Endothelial cell of umbilical vein (primary cell): ENCODE measurements around the gene FCN1. TPM values are rescaled to one million over a fixed set of nuclear protein-coding genes. Genes with fewer than 3 reads are reported as not detected.

ENCODE experiments used
- BruUV-seq: library from RNA; stranded (reverse); fragments of 400-500 nt; replicated peaks from 2 replicates; lab custom pipeline; 2021; lab: Mats Ljungman, UMichigan
- CTCF ChIA-PET: fragments of 300-600, 350-600 bp; sonication (Branson Sonifier 250); formaldehyde crosslinking; loops from one replicate; lab custom pipeline; 2021; ENCODE audit warnings: antibody characterized with exemption, inconsistent platforms; lab: Charles Lee
- POLR2A ChIA-PET: fragments of 300-600, 350-600 bp; sonication (Branson Sonifier 250); formaldehyde crosslinking; loops from one replicate; lab custom pipeline; 2021; ENCODE audit warnings: antibody characterized with exemption, inconsistent platforms; lab: Charles Lee
- DNase-seq: peaks from one replicate; pipeline ENCODE4 v3.0.0-alpha.2; 2011; ENCODE audit warnings: low read depth, low spot score
- FAIRE-seq: peaks from 2 replicates; lab custom pipeline; 2011; peaks lifted over from hg19 to GRCh38; lab: Jason Lieb, UNC
- H2AFZ ChIP-seq: 2 replicates; pipeline ENCODE4 v1.6.0; 2012; ENCODE audit warnings: low read depth, low read length, control low read depth, inconsistent platforms
- H3K27ac ChIP-seq: 2 replicates; pipeline ENCODE4 v1.5.1; 2011; ENCODE audit warnings: low read depth, mild to moderate bottlenecking, control low read depth, low read length, moderate library complexity; ENCODE audit not compliant: insufficient read depth
- H3K27me3 ChIP-seq, 2 experiments: 2 replicates each; pipeline versions ENCODE4 v1.6.0 to v1.6.1; 2011; ENCODE audit warnings: low read length in 2 of 2, mixed read lengths in 1 of 2; ENCODE audit not compliant: control insufficient read depth in 2 of 2, insufficient read depth in 2 of 2
- H3K36me3 ChIP-seq, 2 experiments: 2 replicates in 1 of 2; 3 replicates in 1 of 2; pipeline ENCODE4 v1.5.1; 2011; ENCODE audit warnings: low read length in 2 of 2, mild to moderate bottlenecking in 1 of 2, moderate library complexity in 1 of 2; ENCODE audit not compliant: control insufficient read depth in 2 of 2, insufficient read depth in 2 of 2; ENCODE audit errors: extremely low read depth in 1 of 2
- H3K4me1 ChIP-seq: 3 replicates; pipeline ENCODE4 v1.5.1; 2011; ENCODE audit warnings: mild to moderate bottlenecking, low read length; ENCODE audit not compliant: control insufficient read depth, insufficient read depth; ENCODE audit errors: extremely low read depth
- H3K4me2 ChIP-seq: 2 replicates; pipeline ENCODE4 v1.6.1; 2011; ENCODE audit warnings: low read length, control low read depth, mixed read lengths; ENCODE audit not compliant: insufficient read depth
- H3K4me3 ChIP-seq, 3 experiments: fragments of 200-600 bp in 1 of 3; sonication (generic), shearing (Covaris generic) in 1 of 3; replicated peaks in 1 of 3; 2 replicates each; pipeline ENCODE4 v1.5.1; 2011 to 2016; ENCODE audit warnings: control low read depth in 3 of 3, low read length in 3 of 3, mild to moderate bottlenecking in 2 of 3, inconsistent platforms in 1 of 3, low read depth in 1 of 3, moderate library complexity in 1 of 3; ENCODE audit not compliant: insufficient read depth in 1 of 3
- H3K79me2 ChIP-seq: 2 replicates; pipeline ENCODE4 v1.6.0; 2012; ENCODE audit warnings: low read length, inconsistent platforms; ENCODE audit not compliant: control insufficient read depth, insufficient read depth
- H3K9ac ChIP-seq: replicated peaks from 2 replicates; pipeline ENCODE3; 2011; ENCODE audit warnings: low read length, control low read depth; ENCODE audit not compliant: insufficient read depth; ENCODE audit errors: extremely low read depth
- H3K9me1 ChIP-seq: replicated peaks from 3 replicates; pipeline ENCODE4 v1.6.0; 2011; ENCODE audit warnings: mild to moderate bottlenecking, low read length; ENCODE audit not compliant: control insufficient read depth, insufficient read depth; ENCODE audit errors: extremely low read depth
- H3K9me3 ChIP-seq: replicated peaks from 2 replicates; pipeline ENCODE4 v1.5.1; 2012; ENCODE audit warnings: low read length, inconsistent platforms; ENCODE audit not compliant: control insufficient read depth, insufficient read depth
- H4K20me1 ChIP-seq: replicated peaks from 2 replicates; pipeline ENCODE3; 2011; ENCODE audit warnings: mild to moderate bottlenecking, low read length; ENCODE audit not compliant: control insufficient read depth, insufficient read depth; ENCODE audit errors: extremely low read depth
- EZH2 ChIP-seq: IDR thresholded peaks from 2 replicates; pipeline ENCODE4 v1.6.1; 2012; ENCODE audit warnings: borderline replicate concordance, low read depth, mild to moderate bottlenecking, moderate library complexity, low read length, inconsistent platforms; ENCODE audit not compliant: severe bottlenecking
- FOS ChIP-seq: IDR thresholded peaks from 2 replicates; pipeline ENCODE4 v1.6.1; 2011; ENCODE audit warnings: mild to moderate bottlenecking, low read length, moderate library complexity, borderline replicate concordance; ENCODE audit not compliant: insufficient read depth
- GATA2 ChIP-seq: IDR thresholded peaks from 2 replicates; pipeline ENCODE4 v1.7.0; 2011; ENCODE audit warnings: low read depth, mild to moderate bottlenecking, moderate library complexity, mixed read lengths, low read length; ENCODE audit not compliant: insufficient read length, insufficient read depth
- JUN ChIP-seq: IDR thresholded peaks from 2 replicates; pipeline ENCODE4 v1.6.1; 2011; ENCODE audit warnings: borderline replicate concordance, low read depth; ENCODE audit not compliant: insufficient read length, insufficient read depth
- MYC ChIP-seq: IDR thresholded peaks from one replicate; pipeline ENCODE4 v1.6.1; 2011; ENCODE audit warnings: mild to moderate bottlenecking, low read depth, low read length
- POLR2A ChIP-seq: IDR thresholded peaks from 2 replicates; pipeline ENCODE4 v1.6.1; 2012; ENCODE audit warnings: low read depth, mild to moderate bottlenecking, control low read depth, low read length
- POLR2AphosphoS5 ChIP-seq: IDR thresholded peaks from 2 replicates; pipeline ENCODE4 v1.6.1; 2012; ENCODE audit warnings: low read depth, mild to moderate bottlenecking, control low read depth, low read length, moderate library complexity; ENCODE audit not compliant: insufficient read depth
- dilution Hi-C: fragments of 300-500 bp; cut with MboI; formaldehyde crosslinking; loops from one replicate; pipeline ENCODE4 v1.15.0; 2019; ENCODE audit warnings: low sequenced_read_pairs; ENCODE audit not compliant: extremely low pct_ligation_motif_present
- intact Hi-C: fragments of 100-400 bp; cut with micrococcal nuclease; formaldehyde crosslinking; loops from one replicate; pipeline ENCODE4 v1.10.0; 2022
- polyA plus RNA-seq, 4 experiments: library from polyadenylated mRNA; depleted of rRNA in 3 of 4; stranded (reverse) in 3 of 4; unstranded in 1 of 4; fragments of >200 nt; gene quantifications; 2 replicates each; pipeline versions ENCODE4 v1.2.1 to v1.2.3, GENCODE V29; 2011 to 2012; ENCODE audit warnings: missing spikeins in 1 of 4
- total RNA-seq: library from RNA; stranded (reverse); gene quantifications from 2 replicates; pipeline ENCODE4 v1.2.3, GENCODE V29; 2021
- TF ChIP-seq, protein P1 (sequence below), 2 donors: IDR thresholded peaks; 1 replicate in 1 of 2; 2 replicates in 1 of 2; pipeline ENCODE4 v1.5.1; 2011; ENCODE audit warnings: low read length in 2 of 2, mild to moderate bottlenecking in 2 of 2, moderate library complexity in 2 of 2, control low read depth in 1 of 2, inconsistent platforms in 1 of 2, low read depth in 1 of 2; ENCODE audit not compliant: insufficient read depth in 1 of 2; ENCODE audit errors: extremely low read depth in 1 of 2
- TF ChIP-seq, protein P2 (sequence below): IDR thresholded peaks from 2 replicates; pipeline ENCODE4 v1.6.1; 2011; ENCODE audit not compliant: insufficient read depth, insufficient read length

Gene FCN1
- total and polyA plus RNA-seq, 2 donors (not counting 3 experiments of a cell fraction or from before 2014, with no cell fraction given), result not detected

DNA sequence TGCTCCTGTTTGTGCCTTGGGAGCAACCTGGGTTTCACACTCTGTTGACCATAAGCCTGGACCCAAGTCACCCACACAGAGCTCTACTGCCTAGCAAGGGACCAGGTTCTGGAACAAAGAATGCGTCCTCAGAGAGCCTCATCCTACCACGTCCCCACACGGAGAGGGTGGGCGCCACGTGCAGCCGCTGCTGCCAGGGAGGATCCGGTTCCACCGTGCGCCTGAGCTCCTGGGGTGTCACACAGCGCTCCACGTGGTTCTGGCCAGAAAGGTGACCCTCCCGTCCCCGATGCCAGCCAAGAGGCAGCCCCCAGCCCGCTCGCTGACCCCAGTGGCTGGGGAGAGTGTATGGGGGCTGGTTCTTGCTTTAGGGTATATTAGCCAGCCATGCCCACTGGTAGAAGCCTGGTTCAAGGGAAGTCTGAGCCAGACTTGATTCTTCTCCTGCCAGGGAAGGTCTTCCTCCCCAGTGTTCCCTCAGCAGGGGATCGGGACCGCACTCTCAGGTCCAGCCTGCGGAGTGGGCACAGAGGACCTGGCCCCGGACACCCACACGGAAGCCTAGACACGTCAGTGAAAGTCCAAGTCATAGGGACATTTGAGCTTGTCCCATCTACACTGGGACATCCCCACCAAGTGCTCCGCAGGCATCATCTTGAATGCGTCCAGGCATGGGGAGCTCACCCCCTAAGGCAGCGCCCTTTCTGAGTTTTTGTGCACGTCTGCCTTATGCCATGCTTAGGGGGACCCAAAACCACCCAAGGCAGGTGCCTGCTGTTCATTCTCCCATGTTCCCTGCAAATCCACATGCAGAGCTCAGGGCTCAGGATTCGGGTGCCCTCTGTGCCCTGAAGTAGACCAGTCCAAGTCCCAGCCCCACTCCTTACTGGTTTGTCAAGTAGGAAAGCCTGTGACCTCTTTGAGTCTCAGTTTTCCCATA lies 2.4 kb downstream of the FCN1 start:
- CTCF ChIA-PET, result no interaction called here
- no peak for DNase-seq
- intact Hi-C loops (no loop called here), dilution Hi-C loops (no loop called here)
- Histone ChIP-seq H3K36me3 (no peaks in the 10 kb centered on the region), H2AFZ (no peak overlapping the region), H3K9me1 (no peaks in the 10 kb centered on the region), H3K27me3 (no peaks in the 10 kb centered on the region), H3K4me2 (no peak overlapping the region), H3K79me2 (no peaks in the 10 kb centered on the region), H3K9ac (no peak overlapping the region), H4K20me1 (no peaks in the 10 kb centered on the region), H3K4me3 (no peak overlapping the region), H3K27ac (no peak overlapping the region), H3K9me3 (no peaks in the 10 kb centered on the region), H3K4me1 (no peaks in the 10 kb centered on the region)
- TF ChIP-seq, protein P1, sequence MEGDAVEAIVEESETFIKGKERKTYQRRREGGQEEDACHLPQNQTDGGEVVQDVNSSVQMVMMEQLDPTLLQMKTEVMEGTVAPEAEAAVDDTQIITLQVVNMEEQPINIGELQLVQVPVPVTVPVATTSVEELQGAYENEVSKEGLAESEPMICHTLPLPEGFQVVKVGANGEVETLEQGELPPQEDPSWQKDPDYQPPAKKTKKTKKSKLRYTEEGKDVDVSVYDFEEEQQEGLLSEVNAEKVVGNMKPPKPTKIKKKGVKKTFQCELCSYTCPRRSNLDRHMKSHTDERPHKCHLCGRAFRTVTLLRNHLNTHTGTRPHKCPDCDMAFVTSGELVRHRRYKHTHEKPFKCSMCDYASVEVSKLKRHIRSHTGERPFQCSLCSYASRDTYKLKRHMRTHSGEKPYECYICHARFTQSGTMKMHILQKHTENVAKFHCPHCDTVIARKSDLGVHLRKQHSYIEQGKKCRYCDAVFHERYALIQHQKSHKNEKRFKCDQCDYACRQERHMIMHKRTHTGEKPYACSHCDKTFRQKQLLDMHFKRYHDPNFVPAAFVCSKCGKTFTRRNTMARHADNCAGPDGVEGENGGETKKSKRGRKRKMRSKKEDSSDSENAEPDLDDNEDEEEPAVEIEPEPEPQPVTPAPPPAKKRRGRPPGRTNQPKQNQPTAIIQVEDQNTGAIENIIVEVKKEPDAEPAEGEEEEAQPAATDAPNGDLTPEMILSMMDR (IDR thresholded peaks at IDR 0.05; ENCODE audit: extremely low read depth in 1 of 2, insufficient read depth in 1 of 2, low read depth in 1 of 2, low read length in 2 of 2), result no peak
- TF ChIP-seq MYC (no peak), GATA2 (no peak), POLR2A (no peak), JUN (no peak), EZH2 (no peak), FOS (no peak), POLR2AphosphoS5 (no peak)
- TF ChIP-seq, protein P2, sequence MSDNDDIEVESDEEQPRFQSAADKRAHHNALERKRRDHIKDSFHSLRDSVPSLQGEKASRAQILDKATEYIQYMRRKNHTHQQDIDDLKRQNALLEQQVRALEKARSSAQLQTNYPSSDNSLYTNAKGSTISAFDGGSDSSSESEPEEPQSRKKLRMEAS, result no peak
- POLR2A ChIA-PET, result no interaction called here
- no TSS peak for BruUV-seq
- FAIRE-seq, result no peak
